ENCODE measurements around the gene TMEM131L.

DNA sequence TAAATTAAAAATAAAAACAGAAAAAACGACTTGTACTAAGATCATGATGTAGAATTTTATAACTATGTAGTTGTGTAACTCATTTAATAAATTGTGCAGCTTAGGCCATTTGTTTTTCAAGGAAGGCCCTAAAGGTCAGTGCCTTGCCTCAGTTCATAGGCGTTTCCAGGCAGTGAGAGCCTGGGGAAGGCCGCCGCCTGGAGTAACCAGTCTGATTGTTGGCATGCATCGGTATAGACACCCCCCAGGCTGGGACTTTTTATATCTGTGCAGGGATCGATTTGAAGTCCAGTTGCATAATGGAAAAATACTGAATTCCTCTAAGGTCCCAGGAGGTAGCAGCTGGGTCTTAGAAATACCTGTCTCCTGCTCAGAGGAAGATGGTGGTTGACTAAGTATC is 77.2 kb downstream of the TMEM131L start:
- no peak for TF ChIP-seq POLR2A (IDR thresholded peaks at IDR 0.05)
- no peak for TF ChIP-seq POLR2AphosphoS5 (IDR thresholded peaks at IDR 0.05)
- TF ChIP-seq, protein P1, sequence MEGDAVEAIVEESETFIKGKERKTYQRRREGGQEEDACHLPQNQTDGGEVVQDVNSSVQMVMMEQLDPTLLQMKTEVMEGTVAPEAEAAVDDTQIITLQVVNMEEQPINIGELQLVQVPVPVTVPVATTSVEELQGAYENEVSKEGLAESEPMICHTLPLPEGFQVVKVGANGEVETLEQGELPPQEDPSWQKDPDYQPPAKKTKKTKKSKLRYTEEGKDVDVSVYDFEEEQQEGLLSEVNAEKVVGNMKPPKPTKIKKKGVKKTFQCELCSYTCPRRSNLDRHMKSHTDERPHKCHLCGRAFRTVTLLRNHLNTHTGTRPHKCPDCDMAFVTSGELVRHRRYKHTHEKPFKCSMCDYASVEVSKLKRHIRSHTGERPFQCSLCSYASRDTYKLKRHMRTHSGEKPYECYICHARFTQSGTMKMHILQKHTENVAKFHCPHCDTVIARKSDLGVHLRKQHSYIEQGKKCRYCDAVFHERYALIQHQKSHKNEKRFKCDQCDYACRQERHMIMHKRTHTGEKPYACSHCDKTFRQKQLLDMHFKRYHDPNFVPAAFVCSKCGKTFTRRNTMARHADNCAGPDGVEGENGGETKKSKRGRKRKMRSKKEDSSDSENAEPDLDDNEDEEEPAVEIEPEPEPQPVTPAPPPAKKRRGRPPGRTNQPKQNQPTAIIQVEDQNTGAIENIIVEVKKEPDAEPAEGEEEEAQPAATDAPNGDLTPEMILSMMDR (IDR thresholded peaks at IDR 0.05), result no peak
